Kasumi-1 (cell line): Measurements from ENCODE around the gene RRP1.

Experiments used
- DNase-seq, 2 experiments: peaks; one replicate each; lab custom pipeline; 2025; lab: John Stamatoyannopoulos, UW

The RRP1 gene, protein sequence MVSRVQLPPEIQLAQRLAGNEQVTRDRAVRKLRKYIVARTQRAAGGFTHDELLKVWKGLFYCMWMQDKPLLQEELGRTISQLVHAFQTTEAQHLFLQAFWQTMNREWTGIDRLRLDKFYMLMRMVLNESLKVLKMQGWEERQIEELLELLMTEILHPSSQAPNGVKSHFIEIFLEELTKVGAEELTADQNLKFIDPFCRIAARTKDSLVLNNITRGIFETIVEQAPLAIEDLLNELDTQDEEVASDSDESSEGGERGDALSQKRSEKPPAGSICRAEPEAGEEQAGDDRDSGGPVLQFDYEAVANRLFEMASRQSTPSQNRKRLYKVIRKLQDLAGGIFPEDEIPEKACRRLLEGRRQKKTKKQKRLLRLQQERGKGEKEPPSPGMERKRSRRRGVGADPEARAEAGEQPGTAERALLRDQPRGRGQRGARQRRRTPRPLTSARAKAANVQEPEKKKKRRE

DNA sequence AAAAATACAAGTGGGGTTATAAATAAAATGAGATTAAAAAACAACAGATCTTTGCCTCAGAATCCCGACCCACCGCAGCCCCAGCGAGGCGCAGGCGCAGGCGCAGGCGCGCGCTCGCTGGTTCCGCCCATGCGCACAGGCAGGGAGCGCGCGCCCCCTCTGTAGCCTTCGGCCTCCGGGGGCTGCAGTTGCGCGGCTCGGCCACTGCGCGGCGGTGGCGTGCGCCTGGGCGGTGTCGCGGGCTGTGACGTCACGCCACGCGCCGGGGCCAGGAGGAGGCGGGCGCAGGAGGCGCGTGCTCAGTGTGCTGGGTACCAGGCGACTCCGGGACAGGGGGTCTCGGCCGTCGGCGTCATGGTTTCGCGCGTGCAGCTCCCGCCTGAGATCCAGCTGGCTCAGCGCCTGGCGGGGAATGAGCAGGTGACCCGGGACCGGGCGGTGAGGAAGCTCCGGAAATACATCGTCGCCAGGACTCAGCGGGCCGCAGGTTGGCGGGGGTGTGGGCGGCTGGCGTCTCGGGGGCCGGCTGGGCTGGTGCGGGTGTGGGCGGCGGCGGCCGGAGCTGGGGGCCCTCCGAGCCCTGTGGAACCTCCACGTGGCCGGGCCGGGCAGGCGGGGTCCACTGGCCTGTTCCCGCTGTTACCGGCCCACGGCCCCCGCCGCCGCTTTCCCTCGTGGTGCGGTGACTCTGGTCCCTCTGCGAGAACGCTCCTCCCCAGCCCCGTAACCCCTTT, at the start of gene RRP1:
Gene RRP1, plus strand, starts transcription at position 302 of the 734 bp plus-strand sequence. Its CDS starts 53 bp downstream, at position 355.
- DNase-seq = peak; percentile 75 to 83

- no peak for DNase-seq
Observed at GRCh38 chr21:43739621-43740435, 49.5 kb upstream of the RRP1 start.

DNA sequence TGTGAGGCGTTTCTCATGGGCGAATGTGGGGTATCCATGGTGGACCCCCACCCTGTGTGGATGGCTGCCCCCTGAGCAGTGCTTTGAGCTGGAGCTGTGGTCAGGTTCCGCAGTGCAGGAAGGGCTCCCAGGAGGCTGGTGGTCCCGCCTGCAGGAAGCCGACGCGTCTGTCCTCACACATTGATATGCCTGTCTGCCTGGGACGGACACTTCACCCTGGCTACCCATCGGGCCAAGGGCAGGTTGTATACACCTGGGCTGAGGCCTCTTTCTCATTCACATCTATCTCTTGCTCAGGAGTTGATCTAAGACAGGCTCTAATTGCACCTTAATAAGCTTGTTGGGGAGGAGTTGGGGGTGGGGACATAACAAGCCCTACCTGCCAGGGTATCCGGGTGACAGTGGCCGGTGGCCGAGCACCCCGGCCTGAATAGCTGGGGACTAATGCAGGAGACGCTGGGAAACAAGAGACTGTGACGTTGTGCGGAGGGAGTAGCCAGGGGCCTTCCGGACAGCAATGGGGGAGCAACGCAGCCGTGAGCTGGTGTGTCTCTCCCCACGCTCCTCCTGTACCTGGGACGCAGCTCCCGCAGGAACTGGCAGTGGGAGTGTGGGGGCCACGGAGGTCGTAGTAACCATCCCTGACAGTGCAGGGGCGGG, 48.8 kb upstream of the RRP1 start:
- DNase-seq = no peak

GRCh38 chr21:43741423-43742096, 47.8 kb upstream of the RRP1 start:
- DNase-seq = no peak

- DNase-seq = no peak
Observed at GRCh38 chr21:43743947-43744346, 45.4 kb upstream of the RRP1 start.

- DNase-seq = no peak
Observed at GRCh38 chr21:43744725-43745124, 44.7 kb upstream of the RRP1 start.

DNA sequence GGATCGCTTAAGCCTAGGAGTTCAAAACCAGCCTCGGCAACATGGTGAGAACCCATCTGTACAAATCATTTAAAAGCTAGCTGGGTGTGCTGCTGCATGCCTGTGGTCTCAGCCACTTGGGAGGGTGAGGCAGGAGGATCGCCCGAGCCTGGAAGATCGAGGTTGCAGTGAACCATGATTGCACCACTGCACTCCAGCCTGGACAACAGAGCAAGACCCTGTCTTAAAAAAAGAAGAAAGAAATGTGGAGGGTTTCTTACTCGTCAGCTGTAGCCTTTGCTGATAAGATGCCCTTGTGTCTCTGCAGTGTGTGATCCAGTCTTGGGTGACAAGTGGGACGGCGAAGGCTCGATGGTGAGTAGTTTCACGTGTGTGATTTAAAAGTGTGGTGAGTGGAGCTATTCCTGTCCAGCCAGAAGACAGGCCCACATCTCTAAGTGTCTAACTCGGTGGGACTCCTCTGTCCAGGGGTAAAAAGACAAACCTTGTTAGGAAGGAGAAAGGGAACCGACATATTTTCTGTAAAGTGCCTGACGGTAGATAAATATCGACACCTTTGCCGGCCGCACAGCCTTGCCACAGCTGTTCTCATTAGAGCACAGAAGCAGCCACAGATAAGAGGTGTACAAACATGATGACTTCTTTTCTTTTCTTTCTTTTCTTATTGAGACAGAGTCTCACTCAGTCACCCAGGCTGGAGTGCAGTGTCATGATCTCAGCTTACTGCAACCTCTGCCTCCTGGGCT, 43.4 kb upstream of the RRP1 start:
- DNase-seq = no peak

DNA sequence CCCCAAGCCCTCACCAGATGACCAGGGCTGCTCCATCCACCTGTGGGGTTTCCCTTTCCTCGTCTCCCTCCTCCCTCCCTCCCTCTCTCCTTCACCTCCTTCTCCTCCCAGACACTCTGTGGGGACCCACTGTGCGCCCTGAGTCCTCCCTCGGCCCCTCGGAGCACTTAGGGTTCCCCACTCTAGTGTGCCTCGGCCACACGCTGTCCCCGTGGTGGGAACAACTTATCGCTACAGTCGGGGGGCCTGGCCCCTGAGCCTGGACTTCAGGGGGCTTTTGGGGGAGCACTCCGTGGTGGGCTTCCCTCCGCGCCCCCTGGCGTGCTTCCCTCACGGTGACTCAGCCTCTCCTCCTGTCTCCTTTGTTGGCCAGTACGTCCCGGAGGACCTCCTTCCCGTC, 40.8 kb upstream of the RRP1 start:
- no peak for DNase-seq

GRCh38 chr21:43749651-43750262, 39.6 kb upstream of the RRP1 start:
- no peak for DNase-seq

DNA sequence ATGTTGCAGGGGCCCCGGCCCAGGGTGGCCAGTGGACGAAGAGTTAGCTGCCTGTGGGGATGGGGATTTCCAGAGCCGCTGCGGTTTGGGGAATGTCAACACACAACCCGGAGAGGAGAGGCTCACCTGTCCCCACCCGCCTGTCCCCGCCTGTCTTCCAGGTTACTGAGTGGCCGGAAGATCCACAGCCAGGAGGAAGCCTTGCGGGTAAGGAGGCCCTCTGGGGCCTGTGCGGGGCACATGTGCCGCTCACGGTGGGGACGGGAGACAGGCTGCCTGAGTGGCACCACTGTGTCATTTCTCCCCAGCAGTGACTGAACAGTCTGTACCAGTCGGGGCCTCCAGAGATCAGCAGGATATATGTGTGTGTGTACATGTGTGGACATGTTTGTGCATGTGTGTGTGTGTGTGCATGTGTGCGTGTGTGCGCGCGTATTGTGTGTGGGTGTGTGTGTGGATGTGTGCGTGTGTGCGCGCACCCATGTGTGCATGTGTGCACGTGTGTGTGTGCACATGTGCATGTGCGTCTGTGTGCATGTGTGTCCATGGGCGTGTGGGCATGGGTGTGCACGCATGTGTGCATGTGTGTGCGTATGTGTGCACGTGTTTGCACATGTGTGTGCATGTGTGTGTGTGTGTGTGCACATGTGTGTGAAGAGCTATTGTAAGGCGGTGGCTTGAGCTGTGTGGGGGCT, 38.9 kb upstream of the RRP1 start:
- DNase-seq = no peak

DNA sequence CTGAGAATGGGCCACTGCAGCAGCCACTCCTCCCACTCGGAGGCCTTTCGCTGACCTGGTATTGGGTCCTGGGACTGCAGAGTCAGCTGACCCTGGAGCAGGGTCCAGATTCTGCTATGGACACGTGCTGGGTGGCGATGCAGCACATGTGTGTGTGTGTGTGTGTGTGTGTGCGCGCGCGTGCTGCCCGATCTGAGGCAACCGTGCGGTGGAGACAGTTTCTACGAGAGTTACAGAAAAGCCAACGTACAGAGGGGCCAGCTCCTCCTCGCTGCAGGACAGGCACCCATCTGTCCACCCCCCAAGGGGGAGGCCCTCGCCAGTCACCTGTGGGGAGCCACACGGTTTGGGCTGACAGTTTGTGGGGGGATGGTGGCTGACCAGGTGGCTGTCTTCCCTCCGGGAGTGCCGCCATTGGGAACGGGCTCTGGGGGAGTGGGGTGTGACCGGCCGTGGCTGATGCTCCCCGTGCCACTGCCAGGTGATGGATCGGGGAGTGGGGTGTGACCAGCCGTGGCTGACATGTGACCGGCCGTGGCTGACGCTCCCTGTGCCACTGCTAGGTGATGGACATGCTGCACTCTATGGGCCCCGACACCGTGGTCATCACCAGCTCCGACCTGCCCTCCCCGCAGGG, 37.3 kb upstream of the RRP1 start:
- DNase-seq = no peak

- no peak for DNase-seq
Observed at GRCh38 chr21:43752758-43753438, 36.5 kb upstream of the RRP1 start.

DNA sequence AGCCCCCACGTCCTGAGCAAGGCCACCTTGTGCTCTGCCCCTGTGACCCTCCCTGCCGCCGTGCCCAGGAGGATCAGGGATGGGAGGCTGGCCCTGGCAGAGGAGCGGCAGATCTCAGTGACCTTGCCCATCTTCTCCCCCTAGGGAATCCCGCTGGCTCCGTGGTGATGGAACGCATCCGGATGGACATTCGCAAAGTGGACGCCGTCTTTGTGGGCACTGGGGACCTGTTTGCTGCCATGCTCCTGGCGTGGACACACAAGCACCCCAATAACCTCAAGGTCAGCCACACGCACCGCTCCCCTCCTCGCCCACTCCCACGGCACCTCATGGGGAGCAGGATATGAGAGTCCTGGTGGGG, 36.0 kb upstream of the RRP1 start:
- DNase-seq = no peak

GRCh38 chr21:43754948-43755781, 34.2 kb upstream of the RRP1 start:
- no peak for DNase-seq

GRCh38 chr21:43755820-43756594, 33.4 kb upstream of the RRP1 start:
- DNase-seq = no peak

- no peak for DNase-seq
Observed at GRCh38 chr21:43757601-43758000, 31.8 kb upstream of the RRP1 start.
